ENCODE results near the gene GFRA1. TPM values are rescaled to one million over a fixed set of nuclear protein-coding genes. Genes with fewer than 3 reads are reported as not detected.

The GFRA1 gene
- total and polyA plus RNA-seq, 2 of the 8 experiments (the other 6 are each of a cell fraction or from before 2014, with no cell fraction given) = 1.1 to 2.0 TPM

GRCh38 chr10:116184512-116184794 lies 88.6 kb downstream of the GFRA1 start:
- H2BK12ac ChIP-seq (ENCODE audit: low read depth, low read length) = no peak overlapping the region
- no peak overlapping the region for H3K9ac ChIP-seq (replicated peaks in 1 of 4; ENCODE audit: extremely low read depth in 1 of 4, low read depth in 3 of 4, low read length in 3 of 4)
- ChIA-PET CTCF (ENCODE audit: partially characterized antibody) (interaction anchor here (2.1 kb wide), 1 partner anchor 8 kb away, joined by 6 read pairs; no protein-coding TSS in a partner anchor), POLR2A (ENCODE audit: partially characterized antibody) (no interaction called here)
- H3K36me3 ChIP-seq (ENCODE audit: control insufficient read depth in 2 of 4, insufficient read depth in 4 of 4, low read length in 3 of 4) = no peaks in the 10 kb centered on the region
- H3K14ac ChIP-seq (ENCODE audit: insufficient read length) = no peak overlapping the region
- H3K9me3 ChIP-seq (ENCODE audit: insufficient read depth in 2 of 2, low read depth in 1 of 2, low read length in 1 of 2) = no peaks in the 10 kb centered on the region
- H3K23ac ChIP-seq (ENCODE audit: insufficient read length) = no peak overlapping the region
- H4K5ac ChIP-seq (ENCODE audit: insufficient read length, low read depth, low read length) = no peak overlapping the region
- H3K4me3 ChIP-seq (ENCODE audit: extremely low read depth in 1 of 4, insufficient read depth in 2 of 4, low read depth in 3 of 4, low read length in 4 of 4) = no peak overlapping the region
- H3K23me2 ChIP-seq (ENCODE audit: low read depth, low read length) = no peaks in the 10 kb centered on the region
- DNase-seq (ENCODE audit: low read depth in 1 of 2, low spot score in 2 of 2) = no peak
- WGBS, 2 experiments (ENCODE audit: extremely low coverage in 1 of 2, insufficient coverage in 1 of 2, insufficient read length in 1 of 2, insufficient replicate concordance in 2 of 2, low coverage in 1 of 2, low lambda C conversion rate in 2 of 2, missing lambda C conversion rate in 1 of 2) = 87% methylated on average over 3 of the region's 3 CpGs; no CpG with 5 or more reads in 1 of the 2 experiments
- H3K79me2 ChIP-seq (ENCODE audit: control insufficient read depth in 1 of 2, insufficient read depth in 2 of 2, low read length in 2 of 2) = no peaks in the 10 kb centered on the region
- no peaks in the 10 kb centered on the region; a peak in 2 of 7 replicates for H3K27me3 ChIP-seq (replicated peaks in 1 of 4; ENCODE audit: control insufficient read depth in 3 of 4, extremely low read depth in 1 of 4, insufficient read depth in 3 of 4, low read length in 3 of 4)
- H4K91ac ChIP-seq (replicated peaks; ENCODE audit: insufficient read length, low read length) = no peak overlapping the region
- no peak overlapping the region for H3K27ac ChIP-seq (ENCODE audit: low read depth, low read length)
- H2AK5ac ChIP-seq (ENCODE audit: low read depth, low read length) = no peak overlapping the region
- H2BK120ac ChIP-seq (replicated peaks; ENCODE audit: low read depth, low read length) = no peak overlapping the region
- no peaks in the 10 kb centered on the region for H3K79me1 ChIP-seq (ENCODE audit: low read depth, low read length)
- H3K4ac ChIP-seq (replicated peaks; ENCODE audit: insufficient read length, low read depth, low read length) = no peak overlapping the region
- H3K18ac ChIP-seq (ENCODE audit: extremely low read depth, low read length) = no peak overlapping the region
- H4K8ac ChIP-seq (ENCODE audit: extremely low read depth, insufficient read depth, low read length) = no peak overlapping the region; the same call in 1 of the 2 replicates
- H2BK15ac ChIP-seq (ENCODE audit: low read length) = no peak overlapping the region
- no peak for FAIRE-seq
- no peak overlapping the region for H3K56ac ChIP-seq (replicated peaks; ENCODE audit: insufficient read length, low read depth, low read length)
- no peak for TF ChIP-seq CREB1 (IDR thresholded peaks at IDR 0.05)
- TF ChIP-seq SIX5 (IDR thresholded peaks at IDR 0.05; ENCODE audit: low read depth, low read length) = no peak
- H2AFZ ChIP-seq (ENCODE audit: low read length) = no peak overlapping the region
- no peak overlapping the region for H2BK5ac ChIP-seq (ENCODE audit: low read depth, low read length)
- no peak overlapping the region for H3K4me2 ChIP-seq (ENCODE audit: insufficient read depth in 1 of 2, low read depth in 2 of 2, low read length in 2 of 2)
- H3K4me1 ChIP-seq (replicated peaks in 1 of 4; ENCODE audit: control insufficient read depth in 3 of 4, insufficient read depth in 4 of 4, low read length in 3 of 4) = no peaks in the 10 kb centered on the region
- no peak overlapping the region for H2BK20ac ChIP-seq (ENCODE audit: low read length)
- H4K20me1 ChIP-seq (replicated peaks in 1 of 2; ENCODE audit: control insufficient read depth in 1 of 2, insufficient read depth in 2 of 2, low read length in 2 of 2) = no peaks in the 10 kb centered on the region
